ELR (cell line): ENCODE measurements around the gene CACNB3.

Experiments
- DNase-seq: peaks from one replicate; pipeline ENCODE4 v3.0.0-alpha.2; 2015; ENCODE audit warnings: low read depth

CACNB3 gene

DNA sequence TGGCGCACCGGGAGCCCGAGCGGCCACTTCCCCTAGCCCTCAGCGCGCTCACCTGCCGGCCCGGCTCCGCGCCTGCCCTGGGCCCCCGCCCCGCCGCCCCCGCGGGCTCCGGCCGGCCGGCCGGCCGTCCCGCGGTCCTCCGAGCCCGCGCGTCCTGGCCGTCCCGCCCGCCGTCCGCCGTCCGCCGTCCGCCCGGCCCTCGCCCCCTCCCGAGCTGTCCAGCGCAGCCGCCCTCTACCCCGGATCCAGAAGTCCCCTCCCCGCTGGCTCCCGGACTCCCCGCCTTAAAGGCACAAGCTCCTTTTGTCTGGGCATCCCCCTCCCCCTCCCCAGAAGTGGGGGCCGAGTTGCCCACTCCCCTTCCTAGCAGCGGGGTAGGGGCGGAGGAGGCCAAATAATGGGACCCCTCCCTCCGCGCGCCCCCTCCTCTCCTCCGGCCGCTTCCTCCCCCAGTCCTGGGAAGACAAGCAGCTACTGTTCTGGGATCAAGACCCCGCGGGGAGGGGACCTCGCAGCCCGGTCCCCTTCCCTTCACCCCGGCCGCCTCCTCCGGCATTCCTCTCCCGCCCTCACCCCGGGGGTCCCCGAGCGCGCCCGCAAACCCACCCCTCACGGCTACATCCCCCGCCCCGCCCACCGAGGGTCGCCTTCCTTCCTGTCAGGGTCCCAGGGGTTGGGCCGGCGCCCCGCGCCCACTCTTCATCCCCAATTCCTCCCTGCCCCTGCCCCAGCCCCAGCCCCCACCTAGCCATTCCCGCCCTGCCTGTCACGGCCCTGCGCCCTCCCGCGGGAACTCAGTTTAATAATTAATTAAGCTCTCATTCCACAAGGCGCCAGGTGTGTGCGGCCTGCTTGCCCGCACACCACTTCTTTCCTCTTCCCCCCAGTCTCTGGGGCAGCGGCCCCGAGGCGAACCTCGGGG lies 29.2 kb upstream of the CACNB3 start, which contains the start of gene ADCY6:
Gene ADCY6 (minus strand): TSS at position 236 of the 922 bp plus-strand sequence. CDS start 5,655 bp downstream, outside the sequence.
- DNase-seq, result peak; percentile 70

DNA sequence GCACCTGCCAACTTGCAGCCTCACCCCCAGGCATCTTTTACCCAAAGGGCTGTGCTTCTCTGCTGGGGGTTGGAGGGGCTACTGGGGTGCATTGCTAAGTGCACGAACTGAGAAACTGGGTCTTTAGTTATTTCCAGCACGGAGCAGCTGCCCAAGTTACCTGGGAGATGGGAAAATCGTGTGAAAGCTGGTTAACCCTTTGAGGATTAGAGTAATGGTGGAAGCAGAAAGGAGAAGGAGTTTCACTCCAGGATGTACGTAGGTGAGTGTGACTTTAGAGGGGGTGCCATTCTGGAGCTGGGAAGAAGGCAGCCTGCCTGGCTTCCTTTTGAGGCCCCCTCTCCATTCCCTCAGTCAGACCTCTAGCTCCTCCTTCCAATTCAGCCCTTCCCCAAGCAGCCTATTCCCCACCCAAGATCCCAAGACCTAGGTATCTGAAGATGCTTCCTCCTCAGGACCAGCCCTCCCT lies 28.4 kb upstream of the CACNB3 start:
- no peak for DNase-seq

DNA sequence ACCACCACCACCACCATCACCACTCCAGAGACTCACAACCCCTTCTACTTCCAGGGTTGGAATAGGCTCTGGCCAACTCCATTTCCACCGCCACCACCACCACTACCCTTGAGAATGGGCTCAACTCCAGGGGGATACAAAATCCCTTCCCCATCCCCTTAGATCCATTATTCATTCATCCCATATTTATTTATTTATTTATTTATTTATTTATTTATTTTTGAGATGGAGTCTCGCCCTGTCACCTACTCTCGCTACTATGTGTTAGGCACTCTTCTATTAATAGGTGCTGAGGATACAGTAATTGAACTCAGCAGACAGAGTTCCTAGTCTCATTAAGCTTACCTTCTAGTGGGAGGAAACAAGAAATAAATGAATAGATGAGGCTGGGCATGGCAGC lies 24.6 kb upstream of the CACNB3 start:
- DNase-seq, result no peak

GRCh38 chr12:48794870-48795269 lies 23.4 kb upstream of the CACNB3 start:
- DNase-seq, result peak; percentile 85

DNA sequence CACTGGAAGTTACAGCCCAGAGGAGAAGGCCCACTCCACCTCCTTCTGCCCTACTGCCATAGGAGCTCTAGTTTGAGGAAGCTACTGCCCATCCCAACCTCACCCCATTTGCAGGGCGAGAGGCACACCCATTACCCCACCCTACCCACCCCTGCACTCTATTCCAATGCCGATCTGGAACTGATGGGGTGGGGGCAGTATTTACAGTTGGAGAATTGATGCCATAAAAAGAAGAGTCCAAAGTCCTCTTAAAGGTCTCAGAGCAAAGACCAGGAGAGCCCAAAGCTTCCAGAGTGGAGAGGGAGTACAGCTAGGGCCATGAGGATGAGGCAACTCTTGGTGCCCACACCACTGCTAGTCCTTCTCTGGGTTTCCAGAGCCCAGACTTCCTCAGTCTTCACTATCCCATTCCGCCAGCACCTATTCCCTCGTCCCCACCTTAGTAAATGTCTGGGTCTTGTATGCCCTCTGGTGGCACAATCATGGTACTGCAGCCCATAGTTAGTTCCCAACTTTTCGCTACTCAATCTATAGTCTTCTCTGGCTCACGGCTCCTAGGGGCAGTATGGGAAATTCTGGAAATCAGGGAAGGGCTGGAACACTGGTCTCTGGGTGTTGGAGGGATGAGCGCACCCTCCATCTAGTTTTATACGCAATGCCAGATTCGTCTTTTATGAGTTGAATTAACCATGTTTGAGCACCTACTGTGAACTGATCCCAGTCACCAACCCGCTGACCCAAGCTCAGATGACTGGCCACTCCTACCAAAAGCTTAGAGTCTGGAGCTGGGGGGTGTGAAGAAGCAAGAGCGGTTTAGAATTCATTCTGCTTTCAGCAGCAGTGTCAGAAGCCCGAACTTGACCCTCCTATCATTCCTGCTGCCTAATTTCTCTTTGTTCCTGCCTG lies 22.5 kb upstream of the CACNB3 start:
- peak; percentile 83 for DNase-seq

- peak; percentile 44 for DNase-seq
Observed at GRCh38 chr12:48796976-48797375, 21.3 kb upstream of the CACNB3 start.

- no peak for DNase-seq
Observed at GRCh38 chr12:48800457-48800856, 17.8 kb upstream of the CACNB3 start.

GRCh38 chr12:48800971-48801370 lies 17.3 kb upstream of the CACNB3 start:
- DNase-seq, result no peak

GRCh38 chr12:48803675-48804074 lies 14.6 kb upstream of the CACNB3 start:
- DNase-seq, result no peak

- no peak for DNase-seq
Observed at GRCh38 chr12:48807981-48808380, 10.3 kb upstream of the CACNB3 start.

DNA sequence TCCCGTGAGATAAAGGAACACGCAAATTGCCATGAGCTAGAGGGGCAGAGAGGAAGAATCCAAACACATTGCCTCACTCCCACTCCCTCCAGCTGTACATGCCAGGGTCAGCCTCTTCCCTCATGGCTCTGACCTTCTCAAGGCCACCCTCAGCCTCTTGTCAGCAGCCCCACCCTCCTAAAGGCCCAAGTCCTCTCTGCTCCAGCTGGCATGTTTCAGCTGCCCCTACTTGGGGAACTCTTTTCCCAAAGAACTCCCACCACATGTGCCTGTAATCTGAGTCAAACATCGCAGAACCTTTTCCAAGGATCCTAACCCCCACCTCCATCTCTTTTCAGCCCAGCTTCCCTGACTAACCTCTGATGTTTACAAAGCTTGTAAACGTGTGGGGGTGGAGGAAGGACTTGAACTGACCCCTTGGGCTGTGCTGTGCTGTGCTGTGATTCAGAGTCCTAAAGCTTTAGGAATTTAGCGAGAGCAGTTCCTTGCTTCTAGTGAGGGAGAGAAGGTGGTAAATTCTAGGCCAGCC lies 7.3 kb upstream of the CACNB3 start:
- peak; percentile 94 for DNase-seq

GRCh38 chr12:48811437-48812090 lies 6.7 kb upstream of the CACNB3 start:
- no peak for DNase-seq

- DNase-seq, result no peak
Observed at GRCh38 chr12:48812389-48812788, 5.9 kb upstream of the CACNB3 start.

DNA sequence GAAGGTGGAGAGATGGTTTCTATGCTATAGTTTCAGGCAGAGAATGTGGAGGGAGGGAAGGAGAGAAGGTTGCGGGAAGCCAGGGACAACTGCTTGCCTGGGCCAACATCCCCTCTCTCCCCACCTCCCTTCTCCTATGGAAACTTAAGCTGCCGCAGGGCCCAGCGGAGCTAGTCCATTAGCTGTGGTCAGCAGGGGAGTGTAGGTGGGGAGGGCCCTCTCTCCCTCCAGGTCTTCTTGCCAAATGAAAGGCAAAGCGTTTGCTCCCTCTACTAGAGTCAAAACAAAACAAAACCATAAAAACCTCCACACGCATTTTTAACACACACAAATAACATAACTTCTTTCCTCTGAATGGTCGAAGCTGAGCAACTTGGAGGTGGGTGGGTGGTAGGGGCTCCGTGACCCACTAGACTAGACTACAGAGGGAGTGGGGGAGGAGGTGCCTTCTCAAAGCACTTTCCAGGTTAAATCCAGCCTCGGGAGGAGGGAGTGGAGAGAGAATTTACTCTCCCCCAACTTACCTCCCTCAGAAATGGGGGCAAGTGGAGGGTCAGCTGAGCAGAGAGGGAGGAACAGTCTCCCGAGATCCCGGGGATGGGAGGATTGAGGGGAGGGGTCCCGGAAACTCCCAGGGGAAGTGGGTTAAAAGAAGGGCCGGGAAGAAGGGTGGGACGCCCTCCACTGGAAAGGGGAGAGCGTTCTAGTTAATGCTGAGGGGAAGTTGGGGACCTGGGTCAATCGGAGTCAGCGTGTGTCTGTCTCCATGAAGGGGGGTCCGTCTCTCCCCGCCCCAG lies 4.6 kb upstream of the CACNB3 start:
- no peak for DNase-seq

DNA sequence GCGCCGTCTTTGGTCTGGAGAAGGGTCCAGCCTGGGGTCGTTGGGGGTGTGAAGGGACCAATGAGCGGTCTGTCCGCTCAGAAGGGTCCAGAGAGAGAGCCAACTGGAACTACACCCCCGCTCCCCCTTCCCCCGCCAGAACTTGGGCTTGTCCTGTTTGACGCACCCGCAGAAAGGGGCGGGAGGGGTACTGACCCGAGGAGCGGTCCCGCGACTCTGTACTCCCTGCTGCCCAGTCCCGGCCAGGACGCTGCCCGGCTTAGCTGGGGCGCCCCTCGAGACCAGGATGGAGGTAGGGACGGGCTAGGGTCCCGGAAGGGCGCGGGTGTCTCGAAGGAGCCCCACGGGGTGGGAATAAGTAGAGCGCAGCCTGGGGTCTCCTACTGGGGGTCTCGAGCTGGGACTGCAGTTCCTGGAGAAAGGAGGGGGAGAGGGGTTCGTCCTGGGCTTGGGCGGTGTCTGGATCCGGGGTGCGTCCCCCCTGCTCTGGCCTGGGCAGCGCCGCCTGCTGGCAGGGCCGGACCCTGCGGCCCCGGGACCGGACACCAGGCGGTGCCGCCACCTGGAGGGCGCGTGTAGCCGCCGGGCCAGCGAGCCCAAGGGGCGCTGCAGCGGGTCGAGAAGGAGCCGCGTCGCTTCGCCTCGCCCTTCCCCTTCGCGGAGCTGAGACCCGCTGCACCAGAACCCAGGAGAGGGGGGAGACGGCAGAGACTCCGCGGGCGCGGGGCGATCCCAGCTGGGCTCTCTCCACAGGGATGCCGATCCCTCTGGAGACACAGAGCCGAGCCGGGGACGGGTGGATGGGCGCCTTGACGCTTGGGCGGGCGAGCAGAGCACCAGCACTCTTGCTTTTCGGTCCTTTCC lies 3.8 kb upstream of the CACNB3 start:
- peak; percentile 84 for DNase-seq

DNA sequence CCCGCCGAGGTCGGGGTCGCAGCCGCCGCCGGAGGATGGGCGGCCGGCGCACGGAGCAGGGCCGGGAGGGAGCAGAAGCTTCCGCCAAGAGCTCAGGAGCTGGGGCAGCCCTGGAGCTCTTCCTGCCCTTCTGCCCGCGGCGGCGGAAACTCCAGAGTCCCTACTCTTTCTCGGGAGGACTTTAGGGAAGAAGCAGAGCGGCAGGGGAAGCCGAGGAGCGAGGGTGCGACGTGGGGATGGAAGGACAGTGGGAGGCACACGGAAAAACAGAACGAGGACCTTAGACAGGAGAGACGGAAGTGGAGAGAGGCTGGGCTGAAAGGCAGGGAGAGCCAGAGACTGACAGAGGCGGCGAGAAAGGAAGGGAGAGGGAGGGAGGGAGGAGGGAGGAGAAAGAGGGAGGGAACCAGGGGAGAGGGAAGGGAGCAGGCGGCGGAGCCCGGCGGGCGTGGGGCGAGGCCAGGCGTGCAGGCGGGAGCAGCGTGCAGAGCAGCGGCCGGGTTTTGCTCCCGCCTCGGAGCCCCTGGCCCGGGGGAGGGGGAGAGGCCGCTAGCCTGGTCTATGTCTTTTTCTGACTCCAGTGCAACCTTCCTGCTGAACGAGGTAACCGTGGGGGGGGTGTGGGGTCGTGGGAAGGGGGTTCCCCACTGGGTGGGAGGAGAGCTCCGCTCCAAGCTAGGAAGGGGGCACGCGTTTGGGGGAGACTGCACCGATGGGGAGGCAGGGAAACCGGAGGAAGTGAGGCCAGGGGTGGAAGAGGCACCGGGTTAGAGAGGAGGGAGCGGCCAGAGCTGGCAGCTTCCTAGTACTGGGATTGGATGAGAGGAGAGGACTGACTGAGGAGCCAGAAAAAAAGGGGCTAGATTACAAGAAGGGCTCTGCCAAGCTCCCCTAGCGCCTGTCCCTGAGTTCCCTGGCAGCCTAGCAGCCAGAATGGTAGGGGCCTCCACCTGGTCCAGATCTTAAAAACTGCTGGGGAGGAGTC lies 2.9 kb upstream of the CACNB3 start:
- peak; percentile 85 for DNase-seq

DNA sequence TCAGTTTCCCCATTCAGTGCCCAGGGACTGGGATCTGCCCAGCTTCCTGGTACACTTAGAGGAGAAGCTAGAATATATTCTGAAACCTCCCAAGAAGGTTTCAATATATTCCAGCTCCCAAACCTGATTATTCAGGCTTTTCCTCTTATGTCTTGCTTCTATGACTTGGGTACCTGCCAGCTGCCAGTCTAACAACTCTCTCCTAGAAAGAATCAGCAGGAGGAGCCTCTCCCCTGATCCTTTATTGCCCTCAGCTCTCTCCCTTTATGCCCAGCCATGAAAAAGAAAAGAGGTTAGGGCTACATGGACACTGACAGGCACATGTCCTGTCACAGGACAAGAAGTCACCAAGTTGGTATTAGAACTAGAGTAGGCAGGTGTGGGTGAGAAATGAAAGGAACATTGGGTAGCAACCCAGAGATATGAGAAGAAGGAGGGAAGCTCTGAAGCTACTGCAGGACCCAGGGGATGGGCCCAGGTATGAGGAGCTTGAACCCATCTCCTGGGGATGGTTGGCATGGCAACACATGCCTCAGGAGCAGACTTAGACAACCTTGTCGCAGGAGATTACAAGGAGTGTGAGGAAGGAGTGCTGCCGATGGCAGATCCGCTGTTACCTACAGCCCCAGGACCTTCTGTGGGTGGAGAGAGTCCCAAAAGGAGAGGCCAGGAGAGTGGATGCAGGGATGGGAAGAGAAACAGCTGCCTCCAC lies 2.0 kb upstream of the CACNB3 start:
- no peak for DNase-seq
